Stimulated activated CD8-positive, alpha-beta memory T cell treated with anti-CD3 and anti-CD28 coated beads, Interleukin-15, amount 100 ng/mL, for 48 hours (primary cell): ENCODE data around the gene HTRA2.
A peak's percentile ranks its signal among the peaks of the same experiment; 100 is the strongest.

Experiments
- DNase-seq, 2 donors: peaks; one replicate each; pipeline ENCODE4 v3.0.0-alpha.2; 2020; ENCODE audit warnings: low read depth in 2 of 2

Gene HTRA2

GRCh38 chr2:74542978-74543377 is 13.2 kb downstream of the HTRA2 start:
- DNase-seq = no peak

- DNase-seq = no peak
Observed at GRCh38 chr2:74544634-74545033, 14.9 kb downstream of the HTRA2 start.

GRCh38 chr2:74546004-74546403 is 16.3 kb downstream of the HTRA2 start:
- DNase-seq = no peak

GRCh38 chr2:74548285-74548899 is 18.7 kb downstream of the HTRA2 start:
- no peak for DNase-seq

- no peak for DNase-seq
Observed at GRCh38 chr2:74548900-74549826, 19.4 kb downstream of the HTRA2 start.

- no peak for DNase-seq
Observed at GRCh38 chr2:74550231-74550630, 20.5 kb downstream of the HTRA2 start.

- no peak for DNase-seq
Observed at GRCh38 chr2:74551530-74551929, 21.8 kb downstream of the HTRA2 start.

GRCh38 chr2:74551942-74552913 is 22.5 kb downstream of the HTRA2 start:
- DNase-seq = no peak

- no peak for DNase-seq
Observed at GRCh38 chr2:74552914-74553811, 23.4 kb downstream of the HTRA2 start.

GRCh38 chr2:74553892-74554819 is 24.4 kb downstream of the HTRA2 start, which contains the start of the genes DOK1 and LOXL3:
TSS of gene DOK1 (plus strand) at chr2:74554720. CDS start at chr2:74554755, 35 bp downstream.
TSS of gene LOXL3 (minus strand) at chr2:74553942. CDS start at chr2:74552634, 1,308 bp downstream.
- DNase-seq = peak; percentile 67 to 75

- DNase-seq = no peak
Observed at GRCh38 chr2:74554820-74555531, 25.2 kb downstream of the HTRA2 start.

GRCh38 chr2:74555610-74556103 is 25.9 kb downstream of the HTRA2 start:
- no peak for DNase-seq

- no peak for DNase-seq
Observed at GRCh38 chr2:74556159-74556558, 26.4 kb downstream of the HTRA2 start.

GRCh38 chr2:74556831-74557370 is 27.2 kb downstream of the HTRA2 start:
- no peak for DNase-seq

GRCh38 chr2:74558284-74559230 is 28.8 kb downstream of the HTRA2 start:
- no peak for DNase-seq

GRCh38 chr2:74559912-74560311 is 30.2 kb downstream of the HTRA2 start:
- DNase-seq = no peak

GRCh38 chr2:74560591-74560990 is 30.9 kb downstream of the HTRA2 start:
- no peak for DNase-seq
